Effector memory CD4-positive, alpha-beta T cell (primary cell): ENCODE results near the gene MICU1.
A peak's percentile ranks its signal among the peaks of the same experiment; 100 is the strongest.

Experiments
- DNase-seq, 3 donors: peaks; one replicate each; pipeline ENCODE4 v3.0.0-alpha.2; 2020
- H3K27ac ChIP-seq: 2 replicates; pipeline ENCODE4 v1.7.0; 2013; ENCODE audit warnings: mild to moderate bottlenecking, low read length, moderate library complexity; ENCODE audit not compliant: insufficient read depth, poor library complexity, severe bottlenecking
- H3K27me3 ChIP-seq: replicated peaks from 2 replicates; pipeline ENCODE4 v1.7.0; 2013; ENCODE audit warnings: mild to moderate bottlenecking, low read length; ENCODE audit not compliant: insufficient read depth, control insufficient read depth, poor library complexity, severe bottlenecking
- H3K36me3 ChIP-seq: 2 replicates; pipeline ENCODE4 v1.7.0; 2013; ENCODE audit warnings: mild to moderate bottlenecking, low read length, moderate library complexity; ENCODE audit not compliant: control insufficient read depth, insufficient read depth
- H3K4me1 ChIP-seq: 2 replicates; pipeline ENCODE4 v1.7.0; 2013; ENCODE audit warnings: low read length, mild to moderate bottlenecking; ENCODE audit not compliant: control insufficient read depth, insufficient read depth, poor library complexity, severe bottlenecking
- H3K4me3 ChIP-seq: 2 replicates; pipeline ENCODE4 v1.7.0; 2013; ENCODE audit warnings: low read length, low read depth, mild to moderate bottlenecking; ENCODE audit not compliant: insufficient read depth, poor library complexity, severe bottlenecking
- H3K9me3 ChIP-seq: 2 replicates; pipeline ENCODE4 v1.7.0; 2013; ENCODE audit warnings: mild to moderate bottlenecking, low read length, moderate library complexity; ENCODE audit not compliant: control insufficient read depth

Gene MICU1

DNA sequence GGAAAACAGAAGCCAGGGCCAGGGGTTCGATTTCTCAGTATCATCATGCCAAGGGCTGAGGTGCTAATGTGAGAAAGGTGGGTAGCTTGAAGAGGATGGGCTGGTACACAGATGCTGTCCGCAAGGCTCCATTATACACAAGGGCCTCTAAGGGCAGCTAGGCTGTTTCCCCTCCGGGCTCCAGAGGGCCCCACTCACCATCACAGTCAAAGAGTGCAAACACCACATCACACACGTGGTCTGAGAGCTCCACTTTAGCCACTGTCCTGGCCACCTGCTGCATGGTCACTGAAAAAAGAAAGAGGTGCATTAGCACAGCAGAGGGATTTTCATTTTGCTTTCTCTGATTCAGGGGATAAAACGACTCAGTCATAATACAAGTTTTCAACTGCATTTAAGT is 250.3 kb downstream of the MICU1 start:
- peaks cover 2% of the 10 kb centered on the region for H3K4me1 ChIP-seq
- no peak overlapping the region for H3K4me3 ChIP-seq
- peaks cover 4% of the 10 kb centered on the region for H3K36me3 ChIP-seq
- no peaks in the 10 kb centered on the region for H3K27me3 ChIP-seq
- H3K27ac ChIP-seq: no peak overlapping the region
- DNase-seq: no peak
- H3K9me3 ChIP-seq: no peaks in the 10 kb centered on the region

DNA sequence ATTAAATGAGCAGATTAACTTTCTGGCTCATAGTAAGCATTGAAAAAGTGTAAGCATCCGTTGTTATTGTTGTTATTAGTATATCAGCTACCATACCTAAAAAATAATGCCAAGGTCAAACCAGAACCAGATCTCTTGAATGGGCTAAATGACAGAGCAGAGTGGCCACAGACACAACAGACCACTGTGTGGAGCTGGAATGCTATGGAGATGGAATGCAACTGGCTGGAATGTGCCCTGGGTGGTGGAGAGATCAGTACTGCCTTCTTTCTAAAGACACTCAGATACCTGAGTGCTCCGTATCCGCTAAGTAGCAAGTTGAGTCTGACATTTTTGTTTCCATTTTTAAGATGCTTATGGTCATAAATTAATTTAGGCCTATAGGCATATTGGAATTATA is 250.7 kb downstream of the MICU1 start:
- no peak for DNase-seq
- H3K9me3 ChIP-seq: no peaks in the 10 kb centered on the region
- no peak overlapping the region for H3K4me3 ChIP-seq
- no peaks in the 10 kb centered on the region for H3K27me3 ChIP-seq
- peaks cover 3% of the 10 kb centered on the region for H3K4me1 ChIP-seq
- peaks cover 4% of the 10 kb centered on the region for H3K36me3 ChIP-seq
- no peak overlapping the region for H3K27ac ChIP-seq

DNA sequence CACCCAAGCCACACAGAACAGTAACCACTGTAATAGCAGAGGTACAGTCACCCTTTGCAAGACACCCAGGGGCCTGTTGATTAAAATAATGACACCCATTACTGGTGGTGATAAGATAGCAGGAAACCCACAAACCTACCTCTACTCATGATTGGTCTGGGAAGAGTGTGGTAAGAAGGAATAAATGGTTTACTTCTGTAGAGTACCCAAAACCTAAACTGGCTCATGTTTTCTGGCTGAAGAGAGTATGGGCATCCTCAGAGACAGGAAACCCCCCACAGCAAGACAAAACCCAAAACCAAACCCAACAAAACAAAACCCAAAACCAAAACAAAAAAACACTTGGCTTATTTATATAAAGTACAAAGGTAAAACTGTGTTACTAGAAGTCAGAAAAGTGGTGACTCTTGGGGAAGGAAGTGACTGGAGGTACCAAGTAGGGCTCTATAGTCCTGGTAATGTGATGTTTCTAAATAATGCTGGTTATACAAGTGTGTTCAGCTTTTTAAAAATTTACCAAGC is 255.6 kb downstream of the MICU1 start:
- H3K4me3 ChIP-seq: no peak overlapping the region
- peak in 1 of 3 donors; percentile 6 for DNase-seq
- H3K36me3 ChIP-seq: peaks cover 8% of the 10 kb centered on the region
- H3K9me3 ChIP-seq: no peaks in the 10 kb centered on the region
- peaks cover 3% of the 10 kb centered on the region for H3K4me1 ChIP-seq
- H3K27ac ChIP-seq: no peak overlapping the region
- no peaks in the 10 kb centered on the region for H3K27me3 ChIP-seq

DNA sequence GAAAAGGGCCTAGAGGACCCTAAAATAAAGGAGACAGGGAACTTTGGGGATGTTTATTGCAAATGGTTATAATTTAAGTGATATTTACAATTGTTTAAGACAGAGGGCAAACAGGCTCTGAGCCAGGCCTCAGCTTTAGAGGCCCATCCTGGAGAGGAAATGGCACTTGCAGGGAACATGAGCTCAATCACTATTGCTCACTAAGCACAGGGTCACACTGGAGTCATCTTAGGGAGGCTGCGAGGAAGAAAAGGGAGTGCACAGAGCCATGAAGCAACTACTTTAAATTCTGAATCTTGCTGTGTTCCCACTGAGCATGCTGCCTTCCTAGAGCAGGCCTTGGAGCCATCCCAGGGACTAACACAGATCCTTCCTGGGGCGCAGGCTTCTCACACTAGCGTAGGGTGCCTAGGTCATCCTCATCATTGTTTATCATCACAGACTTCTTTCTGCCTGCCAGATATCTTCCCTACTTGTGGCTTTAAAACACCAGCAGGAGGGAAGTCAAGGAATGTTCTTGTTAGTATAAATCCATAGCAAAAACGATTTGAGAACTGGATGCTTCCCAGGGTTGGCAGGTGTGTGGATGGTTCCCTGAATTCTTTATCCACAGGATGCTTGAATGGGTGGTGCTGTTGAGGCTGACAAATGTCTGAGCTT is 258.4 kb downstream of the MICU1 start:
- Histone ChIP-seq H3K36me3 (peaks cover 5% of the 10 kb centered on the region), H3K27me3 (no peaks in the 10 kb centered on the region), H3K4me1 (peaks cover 9% of the 10 kb centered on the region), H3K27ac (no peak overlapping the region), H3K4me3 (no peak overlapping the region), H3K9me3 (no peaks in the 10 kb centered on the region)
- DNase-seq: no peak

DNA sequence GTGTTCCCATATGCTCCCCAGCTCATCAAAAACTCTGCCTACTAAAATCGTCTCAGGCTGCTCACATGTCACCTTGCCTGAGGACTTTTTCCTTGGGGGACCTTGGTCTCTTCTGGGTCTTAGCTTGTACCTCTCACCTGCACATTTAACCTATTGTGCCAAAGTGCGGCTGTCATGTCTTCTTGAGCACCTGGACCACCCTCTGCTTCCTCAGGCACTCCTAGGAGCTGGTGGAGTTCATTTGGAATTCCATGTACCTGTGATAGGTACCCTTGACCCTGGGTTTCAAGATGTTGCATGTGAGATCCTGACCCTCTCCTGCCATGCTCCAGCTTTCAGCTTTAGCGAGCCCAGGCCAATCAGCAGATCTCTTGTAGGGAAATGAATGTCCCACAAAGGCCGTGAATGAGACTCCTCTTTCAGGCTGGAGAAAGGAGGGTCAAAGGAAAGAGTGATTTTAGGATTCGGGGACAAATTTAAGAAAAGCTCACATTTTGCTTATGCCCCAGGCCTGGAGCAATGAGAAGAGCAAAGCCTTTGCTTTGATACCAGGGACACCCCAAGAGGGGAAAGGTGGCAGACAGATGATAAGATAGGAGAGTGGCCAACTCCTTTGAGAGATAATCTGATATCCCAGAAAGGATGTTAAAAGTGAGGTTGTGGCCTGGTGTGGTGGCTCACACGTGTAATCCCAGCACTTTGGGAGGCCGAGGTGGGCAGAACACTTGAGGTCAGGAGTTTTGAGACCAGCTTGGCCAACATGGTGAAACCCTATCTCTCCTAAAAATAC is 260.6 kb downstream of the MICU1 start:
- Histone ChIP-seq H3K4me1 (peaks cover 5% of the 10 kb centered on the region), H3K27ac (no peak overlapping the region), H3K4me3 (no peak overlapping the region), H3K9me3 (no peaks in the 10 kb centered on the region), H3K27me3 (no peaks in the 10 kb centered on the region), H3K36me3 (peaks cover 5% of the 10 kb centered on the region)
- no peak for DNase-seq

DNA sequence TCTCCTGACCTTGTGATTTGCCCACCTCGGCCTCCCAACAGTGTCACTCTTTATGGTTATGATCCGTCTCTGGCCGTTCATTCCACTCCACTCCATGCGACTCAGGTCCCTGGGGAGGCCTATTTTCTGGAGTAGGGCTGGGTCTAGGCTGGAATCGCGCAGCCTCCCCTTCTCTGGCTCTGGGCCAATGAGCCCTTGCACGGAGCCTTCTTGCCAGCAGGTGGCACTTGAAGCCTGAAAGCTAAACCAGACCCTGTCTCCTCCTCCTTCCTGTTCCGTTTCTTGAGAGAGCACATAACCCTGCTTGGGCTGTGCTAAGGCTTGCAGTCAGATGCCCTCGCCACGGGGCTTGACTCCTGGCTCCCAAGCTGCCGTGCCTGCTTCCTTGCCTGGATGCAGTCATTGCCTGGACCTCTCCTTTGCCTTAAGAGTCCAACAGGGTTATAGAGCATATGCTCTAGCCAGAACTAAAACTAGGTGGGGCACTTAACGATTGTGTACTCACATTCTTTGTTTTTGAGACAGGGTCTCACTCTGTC is 261.6 kb downstream of the MICU1 start:
- H3K36me3 ChIP-seq: peaks cover 5% of the 10 kb centered on the region
- no peak overlapping the region for H3K4me3 ChIP-seq
- no peaks in the 10 kb centered on the region for H3K27me3 ChIP-seq
- H3K9me3 ChIP-seq: no peaks in the 10 kb centered on the region
- peaks cover 5% of the 10 kb centered on the region for H3K4me1 ChIP-seq
- DNase-seq: peak; percentile 69 to 79 (median 72)
- H3K27ac ChIP-seq: peak overlapping the region; percentile 45

DNA sequence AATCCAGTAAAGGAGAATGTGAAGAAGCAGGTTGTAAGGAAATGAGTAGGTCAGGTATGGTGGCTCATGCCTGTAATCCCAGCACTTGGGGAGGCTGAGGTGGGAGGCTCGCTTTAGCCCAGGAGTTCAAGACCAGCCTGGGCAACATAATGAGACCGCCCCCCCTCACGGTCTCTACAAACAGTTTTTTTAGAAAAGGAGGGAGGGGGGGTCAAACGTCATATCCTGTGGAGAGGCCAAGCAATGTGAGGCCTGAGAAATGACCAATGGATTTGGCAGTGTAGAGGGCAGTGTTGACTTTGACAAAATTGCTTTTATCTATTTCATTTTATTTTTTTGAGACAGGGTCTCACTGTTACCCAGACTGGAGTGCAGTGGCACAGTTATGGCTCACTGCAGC is 268.9 kb downstream of the MICU1 start:
- H3K27me3 ChIP-seq: no peaks in the 10 kb centered on the region
- no peak for DNase-seq
- peaks cover 17% of the 10 kb centered on the region for H3K4me1 ChIP-seq
- H3K36me3 ChIP-seq: no peaks in the 10 kb centered on the region
- no peak overlapping the region for H3K4me3 ChIP-seq
- H3K27ac ChIP-seq: no peak overlapping the region
- H3K9me3 ChIP-seq: no peaks in the 10 kb centered on the region

DNA sequence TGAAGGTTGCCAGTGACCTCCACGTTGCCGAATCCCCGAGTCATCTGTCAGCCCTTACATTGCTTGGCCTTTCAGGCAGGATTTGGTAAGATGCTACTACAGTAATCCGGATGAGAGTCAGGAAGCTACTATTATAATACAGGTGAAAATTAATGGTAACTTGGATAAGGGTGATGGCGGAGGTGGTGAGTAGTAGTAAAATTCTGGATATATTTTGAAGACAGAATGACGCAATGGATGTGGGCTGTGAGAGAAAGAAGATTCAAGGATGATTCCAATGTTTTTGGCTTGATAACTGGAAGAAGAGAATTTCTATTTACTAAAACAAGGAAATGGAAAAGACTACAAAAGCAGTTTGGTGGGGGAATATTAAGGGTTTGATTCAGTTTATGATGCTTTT is 269.8 kb downstream of the MICU1 start:
- no peak for DNase-seq
- no peaks in the 10 kb centered on the region for H3K27me3 ChIP-seq
- no peak overlapping the region for H3K4me3 ChIP-seq
- H3K36me3 ChIP-seq: peaks cover 3% of the 10 kb centered on the region
- no peaks in the 10 kb centered on the region for H3K9me3 ChIP-seq
- H3K27ac ChIP-seq: no peak overlapping the region
- H3K4me1 ChIP-seq: peaks cover 17% of the 10 kb centered on the region

DNA sequence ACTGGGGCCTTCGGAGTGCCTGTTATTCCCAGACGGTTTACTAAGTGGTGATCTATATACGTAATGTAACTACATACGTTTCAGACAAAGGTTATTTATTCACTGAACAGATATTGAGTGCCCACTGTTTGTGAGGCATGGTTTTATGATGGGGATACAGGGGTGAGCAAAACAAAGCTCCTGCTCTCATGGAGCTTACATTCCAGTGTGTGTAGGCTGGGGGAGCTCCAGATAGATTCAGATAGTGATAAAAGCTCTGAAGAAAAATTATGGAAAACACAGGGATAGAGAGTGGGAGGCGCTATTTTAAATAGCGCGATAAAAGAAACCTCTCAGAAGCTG is 270.7 kb downstream of the MICU1 start:
- Histone ChIP-seq H3K9me3 (no peaks in the 10 kb centered on the region), H3K4me1 (peaks cover 17% of the 10 kb centered on the region), H3K27me3 (no peaks in the 10 kb centered on the region), H3K27ac (peak overlapping the region; percentile 89), H3K36me3 (peaks cover 3% of the 10 kb centered on the region), H3K4me3 (peak overlapping the region; percentile 68)
- DNase-seq: no peak
